Dermis microvascular lymphatic vessel endothelial cell (primary cell): ENCODE data around the gene KCNQ4. TPM values are rescaled to one million over a fixed set of nuclear protein-coding genes. Genes with fewer than 3 reads are reported as not detected.
A peak's percentile ranks its signal among the peaks of the same experiment; 100 is the strongest.

Experiments used
- DNase-seq, 2 donors: peaks; one replicate each; pipeline versions ENCODE4 v3.0.0 to v3.0.0-alpha.2; 2010; ENCODE audit warnings: low read depth in 2 of 2
- total RNA-seq: library from RNA; depleted of rRNA; stranded (reverse); fragments of >200 nt; gene quantifications from 2 replicates; pipeline ENCODE4 v1.2.1, GENCODE V29; 2014

Gene KCNQ4
- total RNA-seq, 1 donor from 2014 or later: not detected

- DNase-seq: no peak
Measured at GRCh38 chr1:40754201-40754600, 29.4 kb upstream of the KCNQ4 start.

GRCh38 chr1:40755067-40755466 is 28.5 kb upstream of the KCNQ4 start:
- DNase-seq: no peak

- no peak for DNase-seq
Measured at GRCh38 chr1:40756523-40756922, 27.1 kb upstream of the KCNQ4 start.

- DNase-seq: no peak
Measured at GRCh38 chr1:40757084-40757483, 26.5 kb upstream of the KCNQ4 start.

- no peak for DNase-seq
Measured at GRCh38 chr1:40758004-40758403, 25.6 kb upstream of the KCNQ4 start.

- no peak for DNase-seq
Measured at GRCh38 chr1:40758578-40759343, 24.8 kb upstream of the KCNQ4 start.

- DNase-seq: no peak
Measured at GRCh38 chr1:40760984-40761383, 22.6 kb upstream of the KCNQ4 start.

- DNase-seq: no peak
Measured at GRCh38 chr1:40762144-40762923, 21.3 kb upstream of the KCNQ4 start.

GRCh38 chr1:40763742-40764532 is 19.6 kb upstream of the KCNQ4 start:
- no peak for DNase-seq

GRCh38 chr1:40764981-40765380 is 18.6 kb upstream of the KCNQ4 start:
- DNase-seq: no peak

GRCh38 chr1:40766017-40766416 is 17.6 kb upstream of the KCNQ4 start:
- DNase-seq: no peak

- no peak for DNase-seq
Measured at GRCh38 chr1:40766560-40766959, 17.0 kb upstream of the KCNQ4 start.

GRCh38 chr1:40768146-40768990 is 15.2 kb upstream of the KCNQ4 start:
- no peak for DNase-seq

- peak in 1 of 2 donors; percentile 10 for DNase-seq
Measured at GRCh38 chr1:40769815-40770214, 13.8 kb upstream of the KCNQ4 start.

GRCh38 chr1:40770296-40771070 is 13.1 kb upstream of the KCNQ4 start:
- no peak for DNase-seq

- DNase-seq: no peak
Measured at GRCh38 chr1:40772146-40772955, 11.2 kb upstream of the KCNQ4 start.

- peak in 1 of 2 donors; percentile 33 for DNase-seq
Measured at GRCh38 chr1:40773748-40774265, 9.8 kb upstream of the KCNQ4 start.

- peak; percentile 14 to 53 for DNase-seq
Measured at GRCh38 chr1:40774266-40774998, 9.2 kb upstream of the KCNQ4 start.
